Adrenal gland (tissue), 12 donors: ENCODE results near the gene ZW10. TPM values are rescaled to one million over a fixed set of nuclear protein-coding genes. Genes with fewer than 3 reads are reported as not detected.

ENCODE experiments used
- DNase-seq, 7 donors: peaks; one replicate each; pipeline ENCODE4 v3.0.0-alpha.2; 2019 to 2020
- H3K27ac ChIP-seq, 5 donors: fragments of 200-600 bp; sonication (generic) in 4 of 5; 1 replicate in 3 of 5; 2 replicates in 2 of 5; pipeline versions ENCODE4 v1.5.1 to v1.8.0; 2016 to 2020; ENCODE audit warnings: mild to moderate bottlenecking in 1 of 5
- H3K27me3 ChIP-seq: fragments of 200-600 bp; 2 replicates; pipeline ENCODE4 v1.8.0; 2021
- H3K36me3 ChIP-seq, 2 donors: fragments of 200-600 bp; replicated peaks in 1 of 2; 1 replicate in 1 of 2; 2 replicates in 1 of 2; pipeline versions ENCODE4 v1.5.1 to v1.8.0; 2018 to 2022
- H3K4me1 ChIP-seq, 2 donors: fragments of 200-600 bp; replicated peaks in 1 of 2; 1 replicate in 1 of 2; 2 replicates in 1 of 2; pipeline versions ENCODE4 v1.5.1 to v1.8.0; 2018 to 2021
- H3K4me3 ChIP-seq, 4 donors: fragments of 200-600 bp; sonication (generic) in 3 of 4; one replicate each; pipeline ENCODE4 v1.5.1; 2016 to 2018
- H3K9me3 ChIP-seq, 3 donors: fragments of 200-600 bp; sonication (generic) in 1 of 3; replicated peaks in 1 of 3; 1 replicate in 2 of 3; 2 replicates in 1 of 3; pipeline versions ENCODE4 v1.5.1 to v1.8.0; 2016 to 2021
- CTCF ChIP-seq, 6 experiments: fragments of 450-650 bp in 4 of 6; fragments of 200-600 bp in 2 of 6; sonication (generic) in 1 of 6; IDR thresholded peaks; 1 replicate in 5 of 6; 2 replicates in 1 of 6; pipeline versions ENCODE4 v1.5.1 to v1.8.0; 2016 to 2021; ENCODE audit warnings: antibody characterized with exemption in 6 of 6, mild to moderate bottlenecking in 2 of 6, moderate library complexity in 1 of 6
- POLR2A ChIP-seq, 2 donors: fragments of 450-650 bp; IDR thresholded peaks; one replicate each; pipeline ENCODE4 v1.6.1; 2017; ENCODE audit warnings: antibody characterized with exemption in 2 of 2, mild to moderate bottlenecking in 2 of 2, moderate library complexity in 1 of 2
- WGBS, 4 donors: extraction: QIAGEN DNeasy Blood & Tissue Kit in 2 of 4; methylation state at CpG; one replicate each; pipeline versions ENCODE4 v1.1.5 to v1.1.7; 2013 to 2017; 5-methylcytosine and 5-hydroxymethylcytosine counted together
- intact Hi-C, 2 donors: fragments of 100-400 bp; cut with DNase I; formaldehyde crosslinking; loops; one replicate each; pipeline versions ENCODE4 v1.14.1 to v1.15.0; 2022 to 2023
- polyA plus RNA-seq, 3 donors: library from polyadenylated mRNA; stranded (reverse); fragments of 200-250 nt in 2 of 3; fragments of 350-450 nt in 1 of 3; fragmentation: Illumina TruSeq in 1 of 3; extraction: RNeasy Lipid Tissue Mini Kit (QIAGEN cat#74804) in 1 of 3; gene quantifications; one replicate each; pipeline ENCODE4 v1.2.3, GENCODE V29; 2013 to 2014
- total RNA-seq, 9 donors: library from RNA; depleted of rRNA in 4 of 9; stranded (reverse); fragments of >200 nt in 4 of 9; fragments of 120-200 nt in 1 of 9; fragmentation: NEBNext Ultra II Directional in 1 of 9; extraction: Animal tissue kit (Norgen Biotek cat#: 25700) in 1 of 9; gene quantifications; one replicate each; pipeline versions ENCODE4 v1.1.0 to v1.2.4, GENCODE V29; 2013 to 2023
- donor health status: healthy with polysubstance abuse.
- donor health status: Bipolar disorder and iron deficiency.
- donor health status: DM: yes; HTN: yes; CAD: no.
- donor health status: DM: no; HTN: no; CAD: no.
- donor health status: DM: no; HTN: no; CAD: no.
- donor health status: DM: yes; HTN: yes; CAD: no.

The ZW10 gene
- total and polyA plus RNA-seq, 12 donors, result 3.2 to 24.3 (median 11.0) TPM

GRCh38 chr11:113752932-113753331 lies 20.6 kb downstream of the ZW10 start:
- Histone ChIP-seq H3K4me3 (no peak overlapping the region), H3K36me3 (peaks cover 0 to 30% of the 10 kb centered on the region in 2 donors), H3K27me3 (no peaks in the 10 kb centered on the region), H3K27ac (no peak overlapping the region), H3K4me1 (no peaks in the 10 kb centered on the region), H3K9me3 (no peaks in the 10 kb centered on the region)
- DNase-seq, result no peak
- WGBS, 4 donors, result 95 to 98% (median 98%) methylated on average over 3 of the region's 3 CpGs
- TF ChIP-seq POLR2A (IDR thresholded peaks at IDR 0.05) (no peak), CTCF (IDR thresholded peaks at IDR 0.05) (no peak)
- intact Hi-C loops, result no loop called here

GRCh38 chr11:113736323-113736722 lies 37.2 kb downstream of the ZW10 start:
- TF ChIP-seq POLR2A (IDR thresholded peaks at IDR 0.05), result no peak
- no peak for TF ChIP-seq CTCF (IDR thresholded peaks at IDR 0.05)
- no peak for DNase-seq
- Histone ChIP-seq H3K27ac (no peak overlapping the region), H3K36me3 (peaks cover 0 to 47% of the 10 kb centered on the region in 2 donors), H3K9me3 (no peaks in the 10 kb centered on the region), H3K4me1 (peaks cover 4 to 5% of the 10 kb centered on the region in 2 donors), H3K4me3 (no peak overlapping the region), H3K27me3 (no peaks in the 10 kb centered on the region)
- intact Hi-C loops, result loop anchor here in 1 of 2 donors (10.0 kb wide), 1 partner anchor 432 kb away; no protein-coding TSS in a partner anchor
- 89 to 100% (median 97%) methylated on average over 1 of the region's 1 CpG for WGBS, 4 donors

- Histone ChIP-seq H3K27ac (peak overlapping the region in 1 of 5 donors; percentile 27), H3K9me3 (no peaks in the 10 kb centered on the region), H3K27me3 (no peaks in the 10 kb centered on the region), H3K36me3 (peaks cover 0 to 18% of the 10 kb centered on the region in 2 donors), H3K4me1 (peaks cover 4 to 13% of the 10 kb centered on the region in 2 donors), H3K4me3 (no peak overlapping the region)
- no peak for TF ChIP-seq POLR2A (IDR thresholded peaks at IDR 0.05)
- TF ChIP-seq CTCF (IDR thresholded peaks at IDR 0.05), result no peak
- whole genome bisulfite sequencing, 4 donors, result 69 to 81% (median 74%) methylated on average over 5 of the region's 5 CpGs
- DNase-seq, result peak in 1 of 7 donors; percentile 16
- intact Hi-C loops, result loop anchor here (5.0 to 10.0 kb wide), 2 partner anchors 420 to 427 kb away; partner anchors contain the start of gene TTC12 (in 1 of the 2)
Measured at GRCh38 chr11:113732092-113732491, 41.4 kb downstream of the ZW10 start.

GRCh38 chr11:113730887-113731726 lies 42.4 kb downstream of the ZW10 start:
- no peaks in the 10 kb centered on the region for H3K27me3 ChIP-seq
- WGBS, 4 donors, result 32 to 46% (median 43%) methylated on average over 4 of the region's 4 CpGs
- peak; percentile 29 to 75 (median 40) for DNase-seq

More at GRCh38 chr11:113730887-113731726, 42.4 kb downstream of the ZW10 start:
- intact Hi-C loops, result loop anchor here (5.0 to 10.0 kb wide), 2 partner anchors 419 to 426 kb away; partner anchors contain the start of gene TTC12 (in 1 of the 2)
- TF ChIP-seq CTCF (IDR thresholded peaks at IDR 0.05) (peak in 4 of 6 experiments; percentile 50 to 66 (median 58)), POLR2A (IDR thresholded peaks at IDR 0.05) (no peak)
- H3K27ac ChIP-seq, result peak overlapping the region in 1 of 5 donors; percentile 13
- no peak overlapping the region for H3K4me3 ChIP-seq
- peaks cover 0 to 8% of the 10 kb centered on the region in 2 donors for H3K36me3 ChIP-seq
- H3K9me3 ChIP-seq, result no peaks in the 10 kb centered on the region
- peaks cover 4 to 13% of the 10 kb centered on the region in 2 donors for H3K4me1 ChIP-seq
